HCT116 (cell line): Measurements from ENCODE around the gene ZSCAN25. TPM values are rescaled to one million over a fixed set of nuclear protein-coding genes. Genes with fewer than 3 reads are reported as not detected.

Source experiments
- ATAC-seq: fragments of 200-7000 bp; cut with Tn5 transposase; 2 replicates; pipeline ENCODE4 v1.9.1; 2020; ENCODE audit warnings: mild to moderate bottlenecking, moderate library complexity
- BruUV-seq: library from RNA; stranded (reverse); fragments of 400-500 nt; replicated peaks from 2 replicates; lab custom pipeline; 2021; lab: Mats Ljungman, UMichigan
- CTCF ChIA-PET: fragments of 300-600 bp; sonication (Branson Sonifier 250); formaldehyde crosslinking; loops from one replicate; lab custom pipeline; 2021; ENCODE audit warnings: antibody characterized with exemption; lab: Charles Lee
- POLR2A ChIA-PET: fragments of 300-600, 350-600 bp; sonication (Branson Sonifier 250); formaldehyde crosslinking; loops from one replicate; lab custom pipeline; 2021; ENCODE audit warnings: antibody characterized with exemption; lab: Charles Lee
- RAD21 ChIA-PET, 2 experiments: fragments of 300-600 bp; sonication (Branson Sonifier 250); formaldehyde crosslinking; loops; one replicate each; lab custom pipeline; 2023; ENCODE audit warnings: low total read pairs in 2 of 2; ENCODE audit not compliant: uncharacterized antibody in 2 of 2, unreplicated experiment in 2 of 2, low non-redundant PET in 1 of 2; lab: Charles Lee
- DNase-seq: peaks from one replicate; pipeline ENCODE4 v3.0.0-alpha.2; 2010; ENCODE audit warnings: low read depth, low spot score
- H2AFZ ChIP-seq: fragments of 200-600 bp; shearing (Covaris generic), sonication (generic); 2 replicates; pipeline ENCODE4 v1.6.1; 2017; ENCODE audit warnings: low read depth, mixed run types, mixed read lengths, antibody characterized with exemption, low read length; ENCODE audit not compliant: poor library complexity, severe bottlenecking
- H3K27ac ChIP-seq: 2 replicates; pipeline ENCODE4 v1.5.1; 2012; ENCODE audit warnings: low read depth, low read length
- H3K27me3 ChIP-seq: fragments of 200-600 bp; sonication (generic); 2 replicates; pipeline ENCODE4 v1.6.1; 2016; ENCODE audit warnings: mixed run types, low read length, mixed read lengths; ENCODE audit not compliant: insufficient read depth
- H3K36me3 ChIP-seq, 2 experiments: fragments of 200-500 bp in 1 of 2; fragments of 200-600 bp in 1 of 2; sonication (Bioruptor generic) in 1 of 2; sonication (generic) in 1 of 2; 2 replicates each; pipeline versions ENCODE4 v1.5.1 to v1.6.1; 2014 to 2016; ENCODE audit warnings: low read length in 2 of 2, inconsistent platforms in 1 of 2, mixed read lengths in 1 of 2, mixed run types in 1 of 2; ENCODE audit not compliant: insufficient read depth in 2 of 2, control insufficient read depth in 1 of 2
- H3K4me1 ChIP-seq, 2 experiments: fragments of 200-600 bp in 1 of 2; sonication (generic) in 1 of 2; 2 replicates each; pipeline versions ENCODE4 v1.5.1 to v1.6.1; 2012 to 2017; ENCODE audit warnings: low read length in 2 of 2, inconsistent platforms in 1 of 2, mild to moderate bottlenecking in 1 of 2, mixed read lengths in 1 of 2, mixed run types in 1 of 2, moderate library complexity in 1 of 2; ENCODE audit not compliant: insufficient read depth in 2 of 2, control insufficient read depth in 1 of 2
- H3K4me2 ChIP-seq: fragments of 200-600 bp; sonication (generic); 2 replicates; pipeline ENCODE4 v1.6.1; 2017; ENCODE audit warnings: mixed run types, low read length, mixed read lengths
- H3K4me3 ChIP-seq, 2 experiments: fragments of 200-600 bp in 1 of 2; sonication (generic) in 1 of 2; replicated peaks in 1 of 2; 2 replicates each; pipeline ENCODE4 v1.5.1; 2011 to 2016; ENCODE audit warnings: low read length in 2 of 2, control low read depth in 1 of 2, low read depth in 1 of 2, mild to moderate bottlenecking in 1 of 2, mixed read lengths in 1 of 2, mixed run types in 1 of 2
- H3K79me2 ChIP-seq: fragments of 200-600 bp; sonication (generic); 2 replicates; pipeline ENCODE4 v1.6.1; 2017; ENCODE audit warnings: mild to moderate bottlenecking, mixed run types, low read length, moderate library complexity, mixed read lengths; ENCODE audit not compliant: insufficient read depth
- H3K9ac ChIP-seq: fragments of 200-600 bp; sonication (generic); 2 replicates; pipeline ENCODE4 v1.6.1; 2016; ENCODE audit warnings: low read length, mixed read lengths
- H3K9me2 ChIP-seq: fragments of 200-600 bp; sonication (generic), shearing (Covaris generic); 2 replicates; pipeline ENCODE4 v1.6.1; 2017; ENCODE audit warnings: mixed run types, mild to moderate bottlenecking, moderate library complexity; ENCODE audit not compliant: insufficient read depth
- H3K9me3 ChIP-seq, 2 experiments: fragments of 200-500 bp in 1 of 2; fragments of 200-600 bp in 1 of 2; sonication (Bioruptor generic) in 1 of 2; sonication (generic) in 1 of 2; 2 replicates each; pipeline ENCODE4 v1.6.1; 2014 to 2017; ENCODE audit warnings: low read length in 2 of 2, mixed read lengths in 2 of 2, inconsistent platforms in 1 of 2, low read depth in 1 of 2, mild to moderate bottlenecking in 1 of 2, mixed run types in 1 of 2, moderate library complexity in 1 of 2; ENCODE audit not compliant: control insufficient read depth in 1 of 2, insufficient read depth in 1 of 2
- H4K20me1 ChIP-seq: fragments of 200-600 bp; sonication (generic), shearing (Covaris generic); 2 replicates; pipeline ENCODE4 v1.6.1; 2017; ENCODE audit warnings: mixed run types, mild to moderate bottlenecking, moderate library complexity; ENCODE audit not compliant: insufficient read depth
- ATF3 ChIP-seq: IDR thresholded peaks from 2 replicates; pipeline ENCODE4 v1.6.1; 2012
- CBX3 ChIP-seq: IDR thresholded peaks from 2 replicates; pipeline ENCODE4 v1.6.1; 2012; ENCODE audit warnings: low read depth
- CEBPB ChIP-seq: IDR thresholded peaks from 2 replicates; pipeline ENCODE4 v1.6.1; 2012; ENCODE audit warnings: low read depth
- ELF1 ChIP-seq: IDR thresholded peaks from 2 replicates; pipeline ENCODE4 v1.6.1; 2012; ENCODE audit warnings: low read depth, borderline replicate concordance
- EZH2 ChIP-seq: fragments of 200-600 bp; sonication (generic); IDR thresholded peaks from 2 replicates; pipeline ENCODE4 v1.6.1; 2017; ENCODE audit warnings: antibody characterized with exemption, mixed run types
- EZH2phosphoT487 ChIP-seq: fragments of 200-600 bp; IDR thresholded peaks from 2 replicates; pipeline ENCODE4 v1.6.1; 2018; ENCODE audit warnings: antibody characterized with exemption, borderline replicate concordance
- FOSL1 ChIP-seq: IDR thresholded peaks from 2 replicates; pipeline ENCODE4 v1.6.1; 2012; ENCODE audit warnings: low read depth
- JUND ChIP-seq: IDR thresholded peaks from 2 replicates; pipeline ENCODE4 v1.6.1; 2012
- REST ChIP-seq: IDR thresholded peaks from 2 replicates; pipeline ENCODE4 v1.6.1; 2012; ENCODE audit warnings: low read depth
- SIN3A ChIP-seq: IDR thresholded peaks from 2 replicates; pipeline ENCODE4 v1.6.1; 2012; ENCODE audit warnings: low read depth
- TCF7L2 ChIP-seq: IDR thresholded peaks from 2 replicates; pipeline ENCODE4 v1.7.0; 2011; ENCODE audit warnings: borderline replicate concordance, inconsistent platforms; ENCODE audit not compliant: insufficient read depth, insufficient read length; ENCODE audit errors: extremely low read depth
- YY1 ChIP-seq: IDR thresholded peaks from 2 replicates; pipeline ENCODE4 v1.6.1; 2011; ENCODE audit warnings: low read length, low read depth, moderate library complexity, mild to moderate bottlenecking; ENCODE audit not compliant: insufficient replicate concordance; ENCODE audit errors: extremely low read depth
- ZFX ChIP-seq: fragments of 450-650 bp; IDR thresholded peaks from 2 replicates; pipeline ENCODE4 v1.6.1; 2017
- ZNF274 ChIP-seq: fragments of 200-500 bp; sonication (Bioruptor generic); IDR thresholded peaks from 2 replicates; pipeline ENCODE4 v1.6.1; 2014; ENCODE audit warnings: mild to moderate bottlenecking, low read depth, low read length, inconsistent platforms
- intact Hi-C: fragments of 100-400 bp; cut with micrococcal nuclease; formaldehyde crosslinking; loops from 2 replicates; pipeline ENCODE4 v1.10.0; 2022
- total RNA-seq: library from RNA; stranded (reverse); gene quantifications from one replicate; pipeline ENCODE4 v1.2.1, GENCODE V29; 2021; ENCODE audit not compliant: unreplicated experiment

The ZSCAN25 gene
- total RNA-seq, 1 experiment from 2014 or later, result 14.0 TPM

GRCh38 chr7:99639267-99639666 lies 22.5 kb downstream of the ZSCAN25 start (continued):
- no peak for TF ChIP-seq REST
- no peak for TF ChIP-seq JUND
- TF ChIP-seq ELF1, result no peak
- no peak for TF ChIP-seq ZNF274
- TF ChIP-seq SIN3A, result no peak
- no peak for TF ChIP-seq TCF7L2
- TF ChIP-seq YY1, result no peak

- DNase-seq (no peak), ATAC-seq (no peak)
- no peaks in the 10 kb centered on the region for H3K36me3 ChIP-seq
- no peak overlapping the region for H3K27ac ChIP-seq
- no peaks in the 10 kb centered on the region for H3K4me1 ChIP-seq
- TF ChIP-seq SIN3A, result no peak
- no peak for TF ChIP-seq CEBPB
- TF ChIP-seq ZFX, result no peak
- no peak for TF ChIP-seq CBX3
- TF ChIP-seq ATF3, result no peak
- TF ChIP-seq ELF1, result no peak
- TF ChIP-seq EZH2, result no peak
- no peak for TF ChIP-seq FOSL1
- no peak for TF ChIP-seq REST
- no peak for TF ChIP-seq EZH2phosphoT487
- no peak overlapping the region for H3K4me2 ChIP-seq
- H3K9me3 ChIP-seq, result no peaks in the 10 kb centered on the region
- H4K20me1 ChIP-seq, result no peaks in the 10 kb centered on the region
- no peak overlapping the region for H3K9ac ChIP-seq
- intact Hi-C loops, result no loop called here
- ChIA-PET POLR2A (no interaction called here), RAD21 (no interaction called here), CTCF (no interaction called here)
- no peaks in the 10 kb centered on the region for H3K27me3 ChIP-seq
- H3K79me2 ChIP-seq, result no peaks in the 10 kb centered on the region
- H2AFZ ChIP-seq, result no peak overlapping the region
- no TSS peak for BruUV-seq
- no peaks in the 10 kb centered on the region for H3K9me2 ChIP-seq
- no peak overlapping the region for H3K4me3 ChIP-seq
Observed at GRCh38 chr7:99642027-99642426, 25.3 kb downstream of the ZSCAN25 start.
